ENCODE results near the gene RMND1. TPM values are rescaled to one million over a fixed set of nuclear protein-coding genes. Genes with fewer than 3 reads are reported as not detected.

RMND1 gene
- total and polyA plus RNA-seq, 9 of the 15 experiments (the other 6 are each of a cell fraction or from before 2014, with no cell fraction given): 26.9 to 47.8 (median 36.2) TPM

DNA sequence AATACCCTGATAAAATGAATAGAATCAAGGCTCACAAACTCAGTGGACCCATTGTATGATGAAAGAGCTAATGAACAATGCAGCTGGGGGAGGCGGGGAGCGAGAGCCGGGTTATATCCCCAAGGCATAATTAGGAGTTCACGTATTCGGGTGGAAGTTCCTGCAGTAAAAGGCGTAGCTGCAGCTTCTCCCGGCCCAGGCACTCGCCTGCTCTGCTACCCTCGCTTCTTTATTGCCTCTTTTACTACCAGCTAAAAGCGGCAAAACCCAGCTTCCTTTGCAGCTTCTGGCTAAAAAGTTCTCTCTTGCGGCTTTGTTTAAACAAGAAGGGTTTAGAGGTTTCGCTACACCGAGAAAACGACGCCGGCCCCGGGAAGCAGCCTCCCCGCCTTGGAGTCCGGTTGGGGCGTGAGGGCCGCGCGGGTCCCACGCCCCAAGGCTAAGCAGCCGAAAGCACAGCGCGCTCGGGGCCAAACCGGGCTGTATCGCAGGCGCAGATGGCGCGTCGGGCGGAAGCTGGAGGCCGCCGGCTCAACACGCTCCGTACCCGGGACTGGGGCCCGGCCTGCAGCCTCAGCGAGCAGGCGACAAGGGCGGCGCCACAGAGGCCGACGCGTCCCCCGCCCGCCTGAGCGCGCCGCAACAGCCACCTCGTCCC lies 62.2 kb downstream of the RMND1 start (continued):
- TF ChIP-seq RB1 (IDR thresholded peaks at IDR 0.05; ENCODE audit: low read depth) (peak; percentile 47), ZKSCAN3 (CRISPR knock-in tag; IDR thresholded peaks at IDR 0.05) (no peak), CCNT2 (IDR thresholded peaks at IDR 0.05; ENCODE audit: borderline replicate concordance, extremely low read depth, insufficient read length, low read depth, low read length) (no peak), THRA (IDR thresholded peaks at IDR 0.05) (no peak), TEAD1 (CRISPR knock-in tag; IDR thresholded peaks at IDR 0.05) (peak; percentile 46; a peak in 2 of 4 replicates), ATF6 (CRISPR knock-in tag; IDR thresholded peaks at IDR 0.05) (0 out of 2 replicates have a peak, but pooled peaks have one; percentile 69), RBBP5 (IDR thresholded peaks at IDR 0.05; ENCODE audit: borderline replicate concordance, insufficient read depth, low read length, poor library complexity, severe bottlenecking) (peak; percentile 89), IRF2 (CRISPR knock-in tag; IDR thresholded peaks at IDR 0.05) (no peak), STAT6 (CRISPR knock-in tag; IDR thresholded peaks at IDR 0.05) (peak; percentile 51; the same call in 1 of the 2 replicates), MBD2 (IDR thresholded peaks at IDR 0.05; ENCODE audit: borderline replicate concordance, low read depth) (peak; percentile 62; the same call in 1 of the 2 replicates), EP400 (IDR thresholded peaks at IDR 0.05) (peak; percentile 74; the same call in 1 of the 2 replicates), GTF2A2 (tag; IDR thresholded peaks at IDR 0.05) (no peak)
- TF ChIP-seq, protein P1, sequence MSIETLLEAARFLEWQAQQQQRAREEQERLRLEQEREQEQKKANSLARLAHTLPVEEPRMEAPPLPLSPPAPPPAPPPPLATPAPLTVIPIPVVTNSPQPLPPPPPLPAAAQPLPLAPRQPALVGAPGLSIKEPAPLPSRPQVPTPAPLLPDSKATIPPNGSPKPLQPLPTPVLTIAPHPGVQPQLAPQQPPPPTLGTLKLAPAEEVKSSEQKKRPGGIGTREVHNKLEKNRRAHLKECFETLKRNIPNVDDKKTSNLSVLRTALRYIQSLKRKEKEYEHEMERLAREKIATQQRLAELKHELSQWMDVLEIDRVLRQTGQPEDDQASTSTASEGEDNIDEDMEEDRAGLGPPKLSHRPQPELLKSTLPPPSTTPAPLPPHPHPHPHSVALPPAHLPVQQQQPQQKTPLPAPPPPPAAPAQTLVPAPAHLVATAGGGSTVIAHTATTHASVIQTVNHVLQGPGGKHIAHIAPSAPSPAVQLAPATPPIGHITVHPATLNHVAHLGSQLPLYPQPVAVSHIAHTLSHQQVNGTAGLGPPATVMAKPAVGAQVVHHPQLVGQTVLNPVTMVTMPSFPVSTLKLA (conservative IDR thresholded peaks at IDR 0.05): peak; percentile 13 to 17; a peak in 3 of 4 replicates
- TF ChIP-seq, protein P2, sequence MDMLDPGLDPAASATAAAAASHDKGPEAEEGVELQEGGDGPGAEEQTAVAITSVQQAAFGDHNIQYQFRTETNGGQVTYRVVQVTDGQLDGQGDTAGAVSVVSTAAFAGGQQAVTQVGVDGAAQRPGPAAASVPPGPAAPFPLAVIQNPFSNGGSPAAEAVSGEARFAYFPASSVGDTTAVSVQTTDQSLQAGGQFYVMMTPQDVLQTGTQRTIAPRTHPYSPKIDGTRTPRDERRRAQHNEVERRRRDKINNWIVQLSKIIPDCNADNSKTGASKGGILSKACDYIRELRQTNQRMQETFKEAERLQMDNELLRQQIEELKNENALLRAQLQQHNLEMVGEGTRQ (CRISPR knock-in tag; IDR thresholded peaks at IDR 0.05): no peak

All from K562 (cell line).